GM18519 (cell line): ENCODE measurements around the gene TOM1L2.

ENCODE experiments used
- ATAC-seq: cut with Tn5 transposase; IDR thresholded peaks from one replicate; pipeline ENCODE4 v1.9.1; 2021; ENCODE audit warnings: mild to moderate bottlenecking, moderate library complexity; ENCODE audit not compliant: unreplicated experiment, low FRiP score

The TOM1L2 gene

GRCh38 chr17:17856386-17856785 is 115.8 kb downstream of the TOM1L2 start:
- no peak for ATAC-seq

GRCh38 chr17:17855976-17856375 is 116.2 kb downstream of the TOM1L2 start:
- ATAC-seq, result no peak

GRCh38 chr17:17853811-17854447 is 118.3 kb downstream of the TOM1L2 start:
- ATAC-seq, result no peak

- ATAC-seq, result no peak
Measured at GRCh38 chr17:17852930-17853329, 119.3 kb downstream of the TOM1L2 start.

- ATAC-seq, result no peak
Measured at GRCh38 chr17:17851103-17852002, 120.8 kb downstream of the TOM1L2 start.

GRCh38 chr17:17849845-17850373 is 122.3 kb downstream of the TOM1L2 start:
- no peak for ATAC-seq

GRCh38 chr17:17849147-17849820 is 122.9 kb downstream of the TOM1L2 start:
- no peak for ATAC-seq

- ATAC-seq, result no peak
Measured at GRCh38 chr17:17848311-17849082, 123.7 kb downstream of the TOM1L2 start.

GRCh38 chr17:17847726-17848125 is 124.5 kb downstream of the TOM1L2 start:
- no peak for ATAC-seq

GRCh38 chr17:17847118-17847689 is 125.0 kb downstream of the TOM1L2 start:
- no peak for ATAC-seq

- ATAC-seq, result no peak
Measured at GRCh38 chr17:17846645-17847044, 125.6 kb downstream of the TOM1L2 start.

- ATAC-seq, result no peak
Measured at GRCh38 chr17:17846003-17846402, 126.2 kb downstream of the TOM1L2 start.

GRCh38 chr17:17845046-17845775 is 127.0 kb downstream of the TOM1L2 start:
- ATAC-seq, result no peak

- ATAC-seq, result no peak
Measured at GRCh38 chr17:17844500-17844899, 127.7 kb downstream of the TOM1L2 start.

GRCh38 chr17:17844079-17844478 is 128.1 kb downstream of the TOM1L2 start:
- ATAC-seq, result no peak

- ATAC-seq, result no peak
Measured at GRCh38 chr17:17843096-17843495, 129.1 kb downstream of the TOM1L2 start.

- no peak for ATAC-seq
Measured at GRCh38 chr17:17842111-17842876, 129.9 kb downstream of the TOM1L2 start.

- no peak for ATAC-seq
Measured at GRCh38 chr17:17841601-17842025, 130.6 kb downstream of the TOM1L2 start.
